ENCODE results near the gene POU2AF2. TPM values are rescaled to one million over a fixed set of nuclear protein-coding genes. Genes with fewer than 3 reads are reported as not detected.
"Not testable (repeated sequence)": the region's sequence is repeated elsewhere in the genome, so short reads cannot be mapped to it uniquely, and the experiment has no call there.

POU2AF2 gene
- polyA plus RNA-seq, 1 donor from 2014 or later = not detected

DNA sequence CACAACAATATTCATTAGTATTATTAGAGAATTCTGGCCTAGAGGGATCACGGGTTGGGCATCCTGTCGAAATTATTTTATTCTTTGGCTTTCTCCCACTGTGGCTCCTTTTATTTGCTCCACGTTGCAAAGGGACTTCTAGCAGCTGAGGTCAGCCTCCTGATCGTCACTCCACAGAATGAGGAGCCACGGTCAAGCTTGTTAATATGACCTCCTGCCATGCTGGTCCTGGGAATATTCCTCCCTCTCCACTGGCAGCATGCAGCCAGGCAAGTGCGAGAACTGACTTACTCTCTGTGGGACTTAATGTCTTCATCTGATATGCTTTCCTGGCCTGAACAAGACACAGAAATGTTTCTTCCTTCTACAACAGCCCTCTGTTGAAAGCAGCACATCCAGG is 73.8 kb downstream of the POU2AF2 start:
- no peak overlapping the region for H3K27ac ChIP-seq (ENCODE audit: low read length)
- no peaks in the 10 kb centered on the region for H3K9me2 ChIP-seq (ENCODE audit: insufficient read depth, low read length)
- H3K4me2 ChIP-seq (ENCODE audit: low read length) = no peak overlapping the region
- no peak overlapping the region for H3K4me3 ChIP-seq (ENCODE audit: low read length)
- no peaks in the 10 kb centered on the region for H4K20me1 ChIP-seq (ENCODE audit: insufficient read depth)
- H3K79me2 ChIP-seq (replicated peaks; ENCODE audit: insufficient read depth, low read length) = no peaks in the 10 kb centered on the region
- no peak overlapping the region for H2AFZ ChIP-seq (ENCODE audit: low read depth, low read length)
- H3F3A ChIP-seq (ENCODE audit: insufficient read depth, low read length, poor library complexity, severe bottlenecking) = no peaks in the 10 kb centered on the region
- TF ChIP-seq SMC3 (conservative IDR thresholded peaks at IDR 0.05; ENCODE audit: poor library complexity) = no peak
- TF ChIP-seq, protein P1, sequence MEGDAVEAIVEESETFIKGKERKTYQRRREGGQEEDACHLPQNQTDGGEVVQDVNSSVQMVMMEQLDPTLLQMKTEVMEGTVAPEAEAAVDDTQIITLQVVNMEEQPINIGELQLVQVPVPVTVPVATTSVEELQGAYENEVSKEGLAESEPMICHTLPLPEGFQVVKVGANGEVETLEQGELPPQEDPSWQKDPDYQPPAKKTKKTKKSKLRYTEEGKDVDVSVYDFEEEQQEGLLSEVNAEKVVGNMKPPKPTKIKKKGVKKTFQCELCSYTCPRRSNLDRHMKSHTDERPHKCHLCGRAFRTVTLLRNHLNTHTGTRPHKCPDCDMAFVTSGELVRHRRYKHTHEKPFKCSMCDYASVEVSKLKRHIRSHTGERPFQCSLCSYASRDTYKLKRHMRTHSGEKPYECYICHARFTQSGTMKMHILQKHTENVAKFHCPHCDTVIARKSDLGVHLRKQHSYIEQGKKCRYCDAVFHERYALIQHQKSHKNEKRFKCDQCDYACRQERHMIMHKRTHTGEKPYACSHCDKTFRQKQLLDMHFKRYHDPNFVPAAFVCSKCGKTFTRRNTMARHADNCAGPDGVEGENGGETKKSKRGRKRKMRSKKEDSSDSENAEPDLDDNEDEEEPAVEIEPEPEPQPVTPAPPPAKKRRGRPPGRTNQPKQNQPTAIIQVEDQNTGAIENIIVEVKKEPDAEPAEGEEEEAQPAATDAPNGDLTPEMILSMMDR (IDR thresholded peaks at IDR 0.05; ENCODE audit: poor library complexity, severe bottlenecking) = no peak
- TF ChIP-seq RAD21 (conservative IDR thresholded peaks at IDR 0.05) = no peak
- no peak for TF ChIP-seq POLR2AphosphoS5 (IDR thresholded peaks at IDR 0.05)
- TF ChIP-seq EZH2 (IDR thresholded peaks at IDR 0.05; ENCODE audit: borderline replicate concordance, insufficient read depth, low read length, poor library complexity, severe bottlenecking) = no peak
- no peak for TF ChIP-seq MXI1 (conservative IDR thresholded peaks at IDR 0.05; ENCODE audit: poor library complexity, severe bottlenecking)
- no peak for TF ChIP-seq TAF1 (IDR thresholded peaks at IDR 0.05; ENCODE audit: low read depth)
- no peak for TF ChIP-seq EP300 (conservative IDR thresholded peaks at IDR 0.05; ENCODE audit: poor library complexity, severe bottlenecking)
- no peak for TF ChIP-seq REST (IDR thresholded peaks at IDR 0.05; ENCODE audit: borderline replicate concordance)
- H3K36me3 ChIP-seq (ENCODE audit: insufficient read depth, low read length) = no peaks in the 10 kb centered on the region
- no peak overlapping the region for H3K9ac ChIP-seq (ENCODE audit: low read length)
- no peaks in the 10 kb centered on the region for H3K27me3 ChIP-seq (ENCODE audit: insufficient read depth, low read depth, low read length)
- H3K9me3 ChIP-seq (ENCODE audit: low read length) = no peaks in the 10 kb centered on the region

- not testable (repeated sequence) for H3K4me3 ChIP-seq (ENCODE audit: low read length); H2AFZ ChIP-seq (ENCODE audit: low read depth, low read length); H4K20me1 ChIP-seq (ENCODE audit: insufficient read depth); H3K27ac ChIP-seq (ENCODE audit: low read length); H3K79me2 ChIP-seq (replicated peaks; ENCODE audit: insufficient read depth, low read length); H3K9me3 ChIP-seq (ENCODE audit: low read length); H3K9me2 ChIP-seq (ENCODE audit: insufficient read depth, low read length); H3F3A ChIP-seq (ENCODE audit: insufficient read depth, low read length, poor library complexity, severe bottlenecking); H3K36me3 ChIP-seq (ENCODE audit: insufficient read depth, low read length); H3K27me3 ChIP-seq (ENCODE audit: insufficient read depth, low read depth, low read length); H3K4me2 ChIP-seq (ENCODE audit: low read length); H3K9ac ChIP-seq (ENCODE audit: low read length)
These were observed 74.7 kb downstream of the POU2AF2 start for GRCh38 chr11:111320199-111320598.
